Measurements from ENCODE around the gene PACSIN2. TPM values are rescaled to one million over a fixed set of nuclear protein-coding genes. Genes with fewer than 3 reads are reported as not detected.

Gene PACSIN2
- total RNA-seq, 1 experiment from 2014 or later, result 60.2 TPM

- in situ Hi-C loops (cut with HindIII; ENCODE audit: low pct_unique_long_range_greater_than_20kb, low sequenced_read_pairs), result no loop called here
- Histone ChIP-seq H3K4me3 (ENCODE audit: low read depth in 2 of 2, low read length in 2 of 2) (no peak overlapping the region), H3K9me3 (ENCODE audit: control insufficient read depth, insufficient read depth, low read depth, low read length) (no peaks in the 10 kb centered on the region), H3K36me3 (ENCODE audit: control insufficient read depth, insufficient read depth, low read length) (no peaks in the 10 kb centered on the region), H3K27me3 (ENCODE audit: control insufficient read depth, insufficient read depth, low read length) (no peaks in the 10 kb centered on the region), H3K27ac (ENCODE audit: low read length) (no peak overlapping the region), H3K4me1 (ENCODE audit: control insufficient read depth, insufficient read depth, low read length) (peaks cover 52% of the 10 kb centered on the region)
- no TSS peak for BruUV-seq (replicated peaks)
- DNase-seq (ENCODE audit: low read depth, low spot score) (no peak), ATAC-seq (no peak)
- intact Hi-C loops (cut with micrococcal nuclease; ENCODE audit: unreplicated experiment), result no loop called here
- CTCF ChIA-PET, result no interaction called here
- TF ChIP-seq TCF7L2 (IDR thresholded peaks at IDR 0.05; ENCODE audit: low read depth, low read length), result no peak
- TF ChIP-seq POLR2AphosphoS5 (IDR thresholded peaks at IDR 0.05; ENCODE audit: low read depth, low read length), result no peak
- TF ChIP-seq REST (IDR thresholded peaks at IDR 0.05; ENCODE audit: insufficient read depth in 1 of 2, low read depth in 2 of 2, low read length in 1 of 2), result no peak
- POLR2A ChIA-PET, result no interaction called here
Observed at GRCh38 chr22:42950281-42950680, 64.7 kb downstream of the PACSIN2 start.

- H3K9me3 ChIP-seq (ENCODE audit: control insufficient read depth, insufficient read depth, low read depth, low read length), result no peaks in the 10 kb centered on the region
- CTCF ChIA-PET, result interaction anchor here (0.7 kb wide), 1 partner anchor 10 kb away, joined by 3 read pairs; no protein-coding TSS in a partner anchor
- TF ChIP-seq POLR2AphosphoS5 (IDR thresholded peaks at IDR 0.05; ENCODE audit: low read depth, low read length), result no peak
- no peak for TF ChIP-seq TCF7L2 (IDR thresholded peaks at IDR 0.05; ENCODE audit: low read depth, low read length)
- TF ChIP-seq REST (IDR thresholded peaks at IDR 0.05; ENCODE audit: insufficient read depth in 1 of 2, low read depth in 2 of 2, low read length in 1 of 2), result no peak
- TF ChIP-seq SIN3A (IDR thresholded peaks at IDR 0.05; ENCODE audit: borderline replicate concordance, insufficient read depth, low read depth, low read length), result no peak
- no peak for TF ChIP-seq CTCF (IDR thresholded peaks at IDR 0.05)
- peaks cover 56% of the 10 kb centered on the region for H3K4me1 ChIP-seq (ENCODE audit: control insufficient read depth, insufficient read depth, low read length)
- no peak for DNase-seq (ENCODE audit: low read depth, low spot score)
- POLR2A ChIA-PET, result no interaction called here
- intact Hi-C loops (cut with micrococcal nuclease; ENCODE audit: unreplicated experiment) (no loop called here), in situ Hi-C loops (cut with HindIII; ENCODE audit: low pct_unique_long_range_greater_than_20kb, low sequenced_read_pairs) (no loop called here)
- no peaks in the 10 kb centered on the region for H3K36me3 ChIP-seq (ENCODE audit: control insufficient read depth, insufficient read depth, low read length)
- H3K27ac ChIP-seq (ENCODE audit: low read length), result no peak overlapping the region; the same call in 1 of the 2 replicates
- H3K4me3 ChIP-seq (ENCODE audit: low read depth in 2 of 2, low read length in 2 of 2), result no peak overlapping the region
- H3K27me3 ChIP-seq (ENCODE audit: control insufficient read depth, insufficient read depth, low read length), result no peaks in the 10 kb centered on the region
- 0 out of 2 replicates have a peak, but pooled peaks have one; percentile 50 for ATAC-seq
- no TSS peak for BruUV-seq (replicated peaks)
Observed at GRCh38 chr22:42949159-42949558, 65.8 kb downstream of the PACSIN2 start.
